IMR-90 (cell line): ENCODE measurements around the gene SLC16A5. TPM values are rescaled to one million over a fixed set of nuclear protein-coding genes. Genes with fewer than 3 reads are reported as not detected.

Source experiments
- ATAC-seq: fragments of 200-7000 bp; cut with Tn5 transposase; 2 replicates; pipeline ENCODE4 v1.9.1; 2020; ENCODE audit warnings: low read depth, mild to moderate bottlenecking, moderate library complexity
- BruUV-seq: library from RNA; stranded (reverse); fragments of 400-500 nt; replicated peaks from 2 replicates; lab custom pipeline; 2021; lab: Mats Ljungman, UMichigan
- CTCF ChIA-PET: fragments of 300-600 bp; formaldehyde crosslinking; extraction: SDS; loops from one replicate; lab custom pipeline; 2021; ENCODE audit warnings: antibody characterized with exemption; lab: Yijun Ruan, JAX
- POLR2A ChIA-PET: fragments of 300-600 bp; sonication (Branson Sonifier 250); formaldehyde crosslinking; loops from one replicate; lab custom pipeline; 2022; ENCODE audit warnings: antibody characterized with exemption; ENCODE audit not compliant: unreplicated experiment; lab: Charles Lee
- DNase-seq: peaks from one replicate; pipeline ENCODE4 v3.0.0; 2013
- H2AFZ ChIP-seq: replicated peaks from 2 replicates; pipeline ENCODE3; 2013; ENCODE audit warnings: low read length, mild to moderate bottlenecking; ENCODE audit not compliant: poor library complexity
- H2AK5ac ChIP-seq: 2 replicates; pipeline ENCODE4 v1.6.1; 2013; ENCODE audit warnings: low read depth, low read length, inconsistent platforms
- H2AK9ac ChIP-seq: replicated peaks from 2 replicates; pipeline ENCODE3; 2013; ENCODE audit warnings: mild to moderate bottlenecking, low read depth, low read length, moderate library complexity; ENCODE audit not compliant: poor library complexity
- H2BK120ac ChIP-seq: 2 replicates; pipeline ENCODE4 v1.6.1; 2013; ENCODE audit warnings: low read depth, low read length, inconsistent platforms
- H2BK15ac ChIP-seq: 3 replicates; pipeline ENCODE4 v1.6.1; 2013; ENCODE audit warnings: low read depth, low read length, inconsistent platforms
- H2BK20ac ChIP-seq: 2 replicates; pipeline ENCODE4 v1.6.1; 2013; ENCODE audit warnings: low read depth, mild to moderate bottlenecking, inconsistent platforms, low read length, moderate library complexity
- H2BK5ac ChIP-seq: 2 replicates; pipeline ENCODE4 v1.6.1; 2013; ENCODE audit warnings: mild to moderate bottlenecking, low read depth, low read length, inconsistent platforms; ENCODE audit not compliant: poor library complexity, severe bottlenecking
- H3K14ac ChIP-seq: replicated peaks from 2 replicates; pipeline ENCODE4 v1.6.1; 2013; ENCODE audit warnings: low read depth, low read length, inconsistent platforms
- H3K18ac ChIP-seq: 2 replicates; pipeline ENCODE4 v1.6.1; 2013; ENCODE audit warnings: low read depth, low read length, control low read depth
- H3K23ac ChIP-seq: 2 replicates; pipeline ENCODE4 v1.6.1; 2013; ENCODE audit warnings: low read depth, low read length, inconsistent platforms
- H3K27ac ChIP-seq: 2 replicates; pipeline ENCODE4 v1.5.1; 2013; ENCODE audit warnings: mild to moderate bottlenecking, control low read depth, low read length; ENCODE audit not compliant: insufficient read depth
- H3K27me3 ChIP-seq: 2 replicates; pipeline ENCODE4 v1.6.1; 2013; ENCODE audit warnings: low read length; ENCODE audit not compliant: control insufficient read depth, insufficient read depth
- H3K36me3 ChIP-seq: 2 replicates; pipeline ENCODE4 v1.6.1; 2013; ENCODE audit warnings: low read length, mixed read lengths; ENCODE audit not compliant: control insufficient read depth, insufficient read depth
- H3K4ac ChIP-seq: 2 replicates; pipeline ENCODE4 v1.6.1; 2013; ENCODE audit warnings: low read depth, low read length, inconsistent platforms
- H3K4me1 ChIP-seq: 2 replicates; pipeline ENCODE4 v1.6.1; 2013; ENCODE audit warnings: low read length, mixed read lengths; ENCODE audit not compliant: control insufficient read depth, insufficient read depth
- H3K4me2 ChIP-seq: 2 replicates; pipeline ENCODE4 v1.6.1; 2013; ENCODE audit warnings: low read depth, mild to moderate bottlenecking, control low read depth, low read length, moderate library complexity
- H3K4me3 ChIP-seq: 2 replicates; pipeline ENCODE4 v1.5.1; 2013; ENCODE audit warnings: low read depth, mild to moderate bottlenecking, control low read depth, low read length, moderate library complexity; ENCODE audit not compliant: insufficient read depth
- H3K56ac ChIP-seq: 2 replicates; pipeline ENCODE4 v1.6.1; 2013; ENCODE audit warnings: low read length, inconsistent platforms; ENCODE audit not compliant: insufficient read depth; ENCODE audit errors: extremely low read depth
- H3K79me1 ChIP-seq, 2 experiments: 2 replicates each; pipeline ENCODE4 v1.6.1; 2013; ENCODE audit warnings: low read length in 2 of 2, inconsistent platforms in 1 of 2, low read depth in 1 of 2
- H3K9ac ChIP-seq: 2 replicates; pipeline ENCODE4 v1.6.1; 2013; ENCODE audit warnings: low read depth, low read length, control low read depth
- H3K9me1 ChIP-seq: 2 replicates; pipeline ENCODE4 v1.6.1; 2013; ENCODE audit warnings: low read length, inconsistent platforms; ENCODE audit not compliant: insufficient read depth
- H3K9me3 ChIP-seq: 2 replicates; pipeline ENCODE4 v1.6.1; 2013; ENCODE audit warnings: low read length; ENCODE audit not compliant: control insufficient read depth, insufficient read depth
- H4K20me1 ChIP-seq: 2 replicates; pipeline ENCODE4 v1.6.1; 2013; ENCODE audit warnings: low read length, inconsistent platforms; ENCODE audit not compliant: insufficient read depth
- H4K5ac ChIP-seq: 2 replicates; pipeline ENCODE4 v1.6.1; 2013; ENCODE audit warnings: mild to moderate bottlenecking, low read depth, low read length, control low read depth
- H4K8ac ChIP-seq, 2 experiments: 2 replicates each; pipeline ENCODE4 v1.6.1; 2013; ENCODE audit warnings: low read depth in 2 of 2, low read length in 2 of 2, control low read depth in 1 of 2, inconsistent platforms in 1 of 2
- H4K91ac ChIP-seq: 2 replicates; pipeline ENCODE4 v1.6.1; 2013; ENCODE audit warnings: low read depth, low read length, inconsistent platforms; ENCODE audit not compliant: insufficient read depth
- FOS ChIP-seq: fragments of 150-350 bp; IDR thresholded peaks from 2 replicates; pipeline ENCODE4 v1.6.1; 2016; ENCODE audit warnings: low read depth, low read length
- RCOR1 ChIP-seq: IDR thresholded peaks from 2 replicates; pipeline ENCODE4 v1.6.1; 2012; ENCODE audit warnings: mild to moderate bottlenecking, low read length, improper control_type of control experiment; ENCODE audit not compliant: insufficient replicate concordance
- USF2 ChIP-seq: fragments of 150-350 bp; IDR thresholded peaks from 2 replicates; pipeline ENCODE4 v1.6.1; 2017; ENCODE audit warnings: mild to moderate bottlenecking, antibody characterized with exemption, low read length, low read depth
- dilution Hi-C: fragments of 300-500 bp; cut with HindIII; formaldehyde crosslinking; loops from one replicate; pipeline ENCODE4 v1.14.3; 2018; ENCODE audit warnings: low sequenced_read_pairs; ENCODE audit not compliant: unreplicated experiment
- in situ Hi-C: fragments of 300-500 bp; cut with MboI; formaldehyde crosslinking; loops from 3 replicates; pipeline ENCODE4 v1.14.3; 2019; ENCODE audit warnings: low sequenced_read_pairs, inconsistent platforms, mixed read lengths
- intact Hi-C: fragments of 100-400 bp; cut with micrococcal nuclease; formaldehyde crosslinking; loops from 2 replicates; pipeline ENCODE4 v1.10.0; 2022
- polyA plus RNA-seq, 3 experiments: library from polyadenylated mRNA; depleted of rRNA; stranded (reverse); fragments of >200 nt; gene quantifications; 2 replicates each; pipeline ENCODE4 v1.2.3, GENCODE V29; 2012; ENCODE audit warnings: low replicate concordance in 1 of 3
- total RNA-seq: library from RNA; depleted of rRNA; stranded (reverse); fragments of >200 nt; gene quantifications from 2 replicates; pipeline ENCODE4 v1.2.3, GENCODE V29; 2012

The SLC16A5 gene
- total and polyA plus RNA-seq, 2 of the 4 experiments (the other 2 are of a cell fraction): 1.8 to 7.1 TPM

- no peak for TF ChIP-seq RCOR1
- no peak for TF ChIP-seq FOS
- TF ChIP-seq USF2: no peak
- Histone ChIP-seq H4K5ac (no peak overlapping the region), H3K9me1 (no peaks in the 10 kb centered on the region), H3K36me3 (peaks cover 16% of the 10 kb centered on the region), H3K27me3 (no peaks in the 10 kb centered on the region), H3K14ac (no peak overlapping the region), H2BK5ac (no peak overlapping the region), H2BK120ac (no peak overlapping the region), H3K4me2 (no peak overlapping the region), H2AFZ (no peak overlapping the region), H3K79me1 (peaks cover 19 to 44% of the 10 kb centered on the region in 2 experiments), H3K4me3 (no peak overlapping the region), H3K27ac (no peak overlapping the region), H3K23ac (no peak overlapping the region), H2BK15ac (no peak overlapping the region), H4K91ac (no peak overlapping the region), H2AK9ac (no peak overlapping the region), H4K8ac (no peak overlapping the region), H3K9ac (no peak overlapping the region), H2BK20ac (no peak overlapping the region), H4K20me1 (0 out of 2 replicates have a peak, but pooled peaks cover 3% of the 10 kb centered on the region), H2AK5ac (no peak overlapping the region), H3K56ac (no peak overlapping the region), H3K18ac (no peak overlapping the region), H3K4me1 (no peaks in the 10 kb centered on the region; the same call in 1 of the 2 replicates), H3K9me3 (no peaks in the 10 kb centered on the region), H3K4ac (no peak overlapping the region)
- BruUV-seq: no TSS peak
- DNase-seq (no peak), ATAC-seq (no peak)
- dilution Hi-C loops: no loop called here
- in situ Hi-C loops: loop anchor here (25.0 kb wide), 1 partner anchor 363 kb away; the partner anchor contains the start of gene GRB2
- POLR2A ChIA-PET: no interaction called here
- CTCF ChIA-PET: no interaction called here
- intact Hi-C loops: loop anchor here (5.0 kb wide), 1 partner anchor 87 kb away; no protein-coding TSS in a partner anchor
Measured at GRCh38 chr17:75049706-75050105, 38.0 kb upstream of the SLC16A5 start.
